Measurements from ENCODE around the gene EPB41L3. TPM values are rescaled to one million over a fixed set of nuclear protein-coding genes. Genes with fewer than 3 reads are reported as not detected.

EPB41L3 gene
- total and polyA plus RNA-seq, 2 donors (not counting 1 experiment from before 2014, with no cell fraction given): 3.1 to 29.9 TPM

GRCh38 chr18:5542515-5543035 lies 1.2 kb downstream of the EPB41L3 start:
- H3K9me3 ChIP-seq (ENCODE audit: control insufficient read depth, insufficient read depth, low read depth, low read length): no peaks in the 10 kb centered on the region
- peak; percentile 26 to 34 for DNase-seq (ENCODE audit: low read depth in 2 of 2)
- no peaks in the 10 kb centered on the region for H3K36me3 ChIP-seq (ENCODE audit: control insufficient read depth, insufficient read depth, low read length)
- H3K27me3 ChIP-seq (ENCODE audit: control insufficient read depth, insufficient read depth, low read length): no peaks in the 10 kb centered on the region
- no peak overlapping the region for H3K9ac ChIP-seq (ENCODE audit: insufficient read depth, low read length)
- H3K4me3 ChIP-seq (replicated peaks in 1 of 4; ENCODE audit: control extremely low read depth in 1 of 4, insufficient read depth in 1 of 4, low read depth in 3 of 4, low read length in 4 of 4): peak overlapping the region; percentile 36 to 61 (median 45)
- no peak overlapping the region for H2AFZ ChIP-seq (ENCODE audit: low read length)
- H3K4me1 ChIP-seq (ENCODE audit: control insufficient read depth, extremely low read depth, insufficient read depth, low read length): no peaks in the 10 kb centered on the region
- H3K4me2 ChIP-seq (ENCODE audit: extremely low read depth, insufficient read depth, low read length): peak overlapping the region; percentile 44
- TF ChIP-seq EZH2 (IDR thresholded peaks at IDR 0.05; ENCODE audit: low read length, missing control alignments): no peak
- no peak for TF ChIP-seq CTCF (conservative IDR thresholded peaks at IDR 0.05 in 1 of 2, IDR thresholded peaks at IDR 0.05 in 1 of 2; ENCODE audit: low read depth in 1 of 2, low read length in 2 of 2)
- no peaks in the 10 kb centered on the region for H3K79me2 ChIP-seq (ENCODE audit: control insufficient read depth, insufficient read depth, low read length)
- H4K20me1 ChIP-seq (ENCODE audit: control insufficient read depth, extremely low read depth, insufficient read depth, low read length): no peaks in the 10 kb centered on the region
- H3K27ac ChIP-seq (ENCODE audit: insufficient read depth, low read length): no peak overlapping the region

- H3K27ac ChIP-seq (ENCODE audit: insufficient read depth, low read length): no peak overlapping the region
- no peaks in the 10 kb centered on the region for H3K79me2 ChIP-seq (ENCODE audit: control insufficient read depth, insufficient read depth, low read length)
- H3K36me3 ChIP-seq (ENCODE audit: control insufficient read depth, insufficient read depth, low read length): no peaks in the 10 kb centered on the region
- no peak for DNase-seq (ENCODE audit: low read depth in 2 of 2)
- H3K27me3 ChIP-seq (ENCODE audit: control insufficient read depth, insufficient read depth, low read length): no peaks in the 10 kb centered on the region
- H3K4me3 ChIP-seq (replicated peaks in 1 of 4; ENCODE audit: control extremely low read depth in 1 of 4, insufficient read depth in 1 of 4, low read depth in 3 of 4, low read length in 4 of 4): no peak overlapping the region
- H3K9ac ChIP-seq (ENCODE audit: insufficient read depth, low read length): no peak overlapping the region
- H3K4me1 ChIP-seq (ENCODE audit: control insufficient read depth, extremely low read depth, insufficient read depth, low read length): no peaks in the 10 kb centered on the region
- no peak overlapping the region for H2AFZ ChIP-seq (ENCODE audit: low read length)
- TF ChIP-seq EZH2 (IDR thresholded peaks at IDR 0.05; ENCODE audit: low read length, missing control alignments) (no peak), CTCF (conservative IDR thresholded peaks at IDR 0.05 in 1 of 2, IDR thresholded peaks at IDR 0.05 in 1 of 2; ENCODE audit: low read depth in 1 of 2, low read length in 2 of 2) (no peak)
- H3K4me2 ChIP-seq (ENCODE audit: extremely low read depth, insufficient read depth, low read length): no peak overlapping the region
- H3K9me3 ChIP-seq (ENCODE audit: control insufficient read depth, insufficient read depth, low read depth, low read length): no peaks in the 10 kb centered on the region
- H4K20me1 ChIP-seq (ENCODE audit: control insufficient read depth, extremely low read depth, insufficient read depth, low read length): no peaks in the 10 kb centered on the region
These were observed 2.2 kb downstream of the EPB41L3 start for GRCh38 chr18:5541644-5542043.

- H3K27ac ChIP-seq (ENCODE audit: insufficient read depth, low read length): no peak overlapping the region
- no peak overlapping the region for H3K9ac ChIP-seq (ENCODE audit: insufficient read depth, low read length)
- H3K36me3 ChIP-seq (ENCODE audit: control insufficient read depth, insufficient read depth, low read length): no peaks in the 10 kb centered on the region
- H3K4me2 ChIP-seq (ENCODE audit: extremely low read depth, insufficient read depth, low read length): no peak overlapping the region
- H3K9me3 ChIP-seq (ENCODE audit: control insufficient read depth, insufficient read depth, low read depth, low read length): no peaks in the 10 kb centered on the region
- no peaks in the 10 kb centered on the region for H3K79me2 ChIP-seq (ENCODE audit: control insufficient read depth, insufficient read depth, low read length)
- H3K4me3 ChIP-seq (replicated peaks in 1 of 4; ENCODE audit: control extremely low read depth in 1 of 4, insufficient read depth in 1 of 4, low read depth in 3 of 4, low read length in 4 of 4): no peak overlapping the region
- peak in 1 of 2 donors; percentile 24 for DNase-seq (ENCODE audit: low read depth in 2 of 2)
- H3K4me1 ChIP-seq (ENCODE audit: control insufficient read depth, extremely low read depth, insufficient read depth, low read length): no peaks in the 10 kb centered on the region
- no peaks in the 10 kb centered on the region for H4K20me1 ChIP-seq (ENCODE audit: control insufficient read depth, extremely low read depth, insufficient read depth, low read length)
- no peak for TF ChIP-seq CTCF (conservative IDR thresholded peaks at IDR 0.05 in 1 of 2, IDR thresholded peaks at IDR 0.05 in 1 of 2; ENCODE audit: low read depth in 1 of 2, low read length in 2 of 2)
- TF ChIP-seq EZH2 (IDR thresholded peaks at IDR 0.05; ENCODE audit: low read length, missing control alignments): no peak
- no peaks in the 10 kb centered on the region for H3K27me3 ChIP-seq (ENCODE audit: control insufficient read depth, insufficient read depth, low read length)
- H2AFZ ChIP-seq (ENCODE audit: low read length): no peak overlapping the region
These were observed 4.4 kb downstream of the EPB41L3 start for GRCh38 chr18:5539391-5539790.

Data from fibroblast of lung (primary cell).